Measurements from ENCODE around the gene CHD1L. TPM values are rescaled to one million over a fixed set of nuclear protein-coding genes. Genes with fewer than 3 reads are reported as not detected.

CHD1L gene
- total and polyA plus RNA-seq, 4 donors = 14.1 to 23.8 (median 21.1) TPM

DNA sequence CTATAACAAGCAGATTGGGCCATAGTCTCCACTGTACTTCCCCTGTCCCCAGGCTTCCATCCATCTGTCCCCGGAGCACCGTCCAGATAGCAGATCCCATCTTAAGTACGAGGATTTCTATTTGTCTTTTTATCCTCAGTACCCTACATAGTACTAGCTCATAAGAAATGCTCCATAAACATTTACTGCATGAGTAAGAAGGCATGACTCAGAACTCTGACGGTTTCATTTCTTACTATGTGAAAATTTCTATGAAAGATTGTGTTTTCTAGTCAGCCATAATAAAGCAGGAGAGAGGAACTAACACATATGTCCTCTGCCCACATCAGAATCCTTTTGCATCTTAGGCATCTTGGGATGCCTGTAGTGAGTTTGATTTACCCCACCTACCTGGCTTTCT, 49.5 kb downstream of the CHD1L start:
- 95% methylated on average over 4 of the region's 4 CpGs for WGBS
- Histone ChIP-seq H3K27me3 (ENCODE audit: control insufficient read depth in 4 of 4, insufficient read depth in 4 of 4, low read length in 3 of 4) (no peaks in the 10 kb centered on the region), H3K4me1 (ENCODE audit: control insufficient read depth in 4 of 4, insufficient read depth in 4 of 4, low read length in 3 of 4) (peaks cover 0 to 7% (median 2%) of the 10 kb centered on the region in 4 donors), H3K4me3 (ENCODE audit: low read depth in 1 of 3, low read length in 3 of 3) (no peak overlapping the region), H3K27ac (ENCODE audit: low read depth in 1 of 2, low read length in 2 of 2) (no peak overlapping the region), H3K9me3 (ENCODE audit: control insufficient read depth in 4 of 4, low read length in 3 of 4) (peaks cover 0 to 4% (median under 1%) of the 10 kb centered on the region in 4 donors), H3K9ac (ENCODE audit: low read depth in 1 of 2, low read length in 2 of 2) (no peak overlapping the region), H3K36me3 (ENCODE audit: control insufficient read depth in 4 of 4, insufficient read depth in 3 of 4, low read depth in 1 of 4, low read length in 3 of 4) (peaks cover 16 to 93% (median 61%) of the 10 kb centered on the region in 4 donors)
- no peak for TF ChIP-seq RXRA (IDR thresholded peaks at IDR 0.05)
- TF ChIP-seq, protein P1, sequence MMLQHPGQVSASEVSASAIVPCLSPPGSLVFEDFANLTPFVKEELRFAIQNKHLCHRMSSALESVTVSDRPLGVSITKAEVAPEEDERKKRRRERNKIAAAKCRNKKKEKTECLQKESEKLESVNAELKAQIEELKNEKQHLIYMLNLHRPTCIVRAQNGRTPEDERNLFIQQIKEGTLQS (IDR thresholded peaks at IDR 0.05) = no peak
- TF ChIP-seq NR2F2 (IDR thresholded peaks at IDR 0.05) = no peak
- TF ChIP-seq EGR1 (IDR thresholded peaks at IDR 0.05; ENCODE audit: low read depth in 2 of 2) = no peak
- TF ChIP-seq, protein P2, sequence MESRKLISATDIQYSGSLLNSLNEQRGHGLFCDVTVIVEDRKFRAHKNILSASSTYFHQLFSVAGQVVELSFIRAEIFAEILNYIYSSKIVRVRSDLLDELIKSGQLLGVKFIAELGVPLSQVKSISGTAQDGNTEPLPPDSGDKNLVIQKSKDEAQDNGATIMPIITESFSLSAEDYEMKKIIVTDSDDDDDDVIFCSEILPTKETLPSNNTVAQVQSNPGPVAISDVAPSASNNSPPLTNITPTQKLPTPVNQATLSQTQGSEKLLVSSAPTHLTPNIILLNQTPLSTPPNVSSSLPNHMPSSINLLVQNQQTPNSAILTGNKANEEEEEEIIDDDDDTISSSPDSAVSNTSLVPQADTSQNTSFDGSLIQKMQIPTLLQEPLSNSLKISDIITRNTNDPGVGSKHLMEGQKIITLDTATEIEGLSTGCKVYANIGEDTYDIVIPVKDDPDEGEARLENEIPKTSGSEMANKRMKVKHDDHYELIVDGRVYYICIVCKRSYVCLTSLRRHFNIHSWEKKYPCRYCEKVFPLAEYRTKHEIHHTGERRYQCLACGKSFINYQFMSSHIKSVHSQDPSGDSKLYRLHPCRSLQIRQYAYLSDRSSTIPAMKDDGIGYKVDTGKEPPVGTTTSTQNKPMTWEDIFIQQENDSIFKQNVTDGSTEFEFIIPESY (IDR thresholded peaks at IDR 0.05) = no peak
- no peak for TF ChIP-seq RAD21 (IDR thresholded peaks at IDR 0.05)
- TF ChIP-seq HNF4G (IDR thresholded peaks at IDR 0.05) = no peak
- TF ChIP-seq, protein P3, sequence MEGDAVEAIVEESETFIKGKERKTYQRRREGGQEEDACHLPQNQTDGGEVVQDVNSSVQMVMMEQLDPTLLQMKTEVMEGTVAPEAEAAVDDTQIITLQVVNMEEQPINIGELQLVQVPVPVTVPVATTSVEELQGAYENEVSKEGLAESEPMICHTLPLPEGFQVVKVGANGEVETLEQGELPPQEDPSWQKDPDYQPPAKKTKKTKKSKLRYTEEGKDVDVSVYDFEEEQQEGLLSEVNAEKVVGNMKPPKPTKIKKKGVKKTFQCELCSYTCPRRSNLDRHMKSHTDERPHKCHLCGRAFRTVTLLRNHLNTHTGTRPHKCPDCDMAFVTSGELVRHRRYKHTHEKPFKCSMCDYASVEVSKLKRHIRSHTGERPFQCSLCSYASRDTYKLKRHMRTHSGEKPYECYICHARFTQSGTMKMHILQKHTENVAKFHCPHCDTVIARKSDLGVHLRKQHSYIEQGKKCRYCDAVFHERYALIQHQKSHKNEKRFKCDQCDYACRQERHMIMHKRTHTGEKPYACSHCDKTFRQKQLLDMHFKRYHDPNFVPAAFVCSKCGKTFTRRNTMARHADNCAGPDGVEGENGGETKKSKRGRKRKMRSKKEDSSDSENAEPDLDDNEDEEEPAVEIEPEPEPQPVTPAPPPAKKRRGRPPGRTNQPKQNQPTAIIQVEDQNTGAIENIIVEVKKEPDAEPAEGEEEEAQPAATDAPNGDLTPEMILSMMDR (IDR thresholded peaks at IDR 0.05; ENCODE audit: low read depth, low read length, missing input control) = no peak
- TF ChIP-seq, protein P4, sequence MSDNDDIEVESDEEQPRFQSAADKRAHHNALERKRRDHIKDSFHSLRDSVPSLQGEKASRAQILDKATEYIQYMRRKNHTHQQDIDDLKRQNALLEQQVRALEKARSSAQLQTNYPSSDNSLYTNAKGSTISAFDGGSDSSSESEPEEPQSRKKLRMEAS (IDR thresholded peaks at IDR 0.05) = no peak
- TF ChIP-seq JUND (IDR thresholded peaks at IDR 0.05) = no peak
- no peak for TF ChIP-seq FOXA2 (IDR thresholded peaks at IDR 0.05)
- TF ChIP-seq FOXA1 (IDR thresholded peaks at IDR 0.05) = no peak
- TF ChIP-seq SP1 (IDR thresholded peaks at IDR 0.05) = no peak
- DNase-seq (ENCODE audit: low spot score) = no peak

DNA sequence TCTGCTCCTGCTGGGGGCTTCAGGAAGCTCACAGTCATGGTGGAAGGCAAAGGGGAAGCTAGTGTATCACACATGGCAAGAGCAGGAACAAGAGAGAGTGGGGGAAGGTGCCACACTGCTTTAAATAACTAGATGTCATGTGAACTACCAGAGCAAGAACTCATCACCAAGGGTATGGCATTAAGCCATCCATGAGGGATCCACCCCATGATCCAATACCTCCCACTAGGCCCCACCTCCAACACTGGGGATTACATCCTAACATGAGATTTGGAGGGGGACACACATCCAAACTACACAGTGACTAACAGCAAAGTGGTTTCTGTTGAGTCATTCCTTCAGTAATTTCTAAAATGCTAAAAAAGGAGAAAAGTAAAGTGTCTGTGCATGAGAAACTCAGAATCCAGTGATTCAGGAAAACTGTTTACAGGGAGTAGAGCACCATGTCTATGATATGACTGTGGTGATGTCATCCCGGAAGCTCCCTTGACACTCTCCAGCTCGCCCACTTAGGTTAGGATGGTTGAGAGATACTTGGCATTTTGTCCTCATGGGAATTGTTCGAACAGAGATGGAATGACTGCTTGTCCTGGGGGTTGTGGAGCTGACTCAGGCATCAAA, 50.3 kb downstream of the CHD1L start:
- H3K27me3 ChIP-seq (ENCODE audit: control insufficient read depth in 4 of 4, insufficient read depth in 4 of 4, low read length in 3 of 4) = no peaks in the 10 kb centered on the region
- WGBS = 83% methylated on average over 3 of the region's 3 CpGs
- H3K9me3 ChIP-seq (ENCODE audit: control insufficient read depth in 4 of 4, low read length in 3 of 4) = peaks cover 0 to 4% (median under 1%) of the 10 kb centered on the region in 4 donors
- no peak for DNase-seq (ENCODE audit: low spot score)
- TF ChIP-seq, protein P1 (IDR thresholded peaks at IDR 0.05) = no peak
- no peak for TF ChIP-seq RAD21 (IDR thresholded peaks at IDR 0.05)
- no peak overlapping the region for H3K9ac ChIP-seq (ENCODE audit: low read depth in 1 of 2, low read length in 2 of 2)
- no peak overlapping the region for H3K27ac ChIP-seq (ENCODE audit: low read depth in 1 of 2, low read length in 2 of 2)
- H3K4me3 ChIP-seq (ENCODE audit: low read depth in 1 of 3, low read length in 3 of 3) = no peak overlapping the region
- H3K4me1 ChIP-seq (ENCODE audit: control insufficient read depth in 4 of 4, insufficient read depth in 4 of 4, low read length in 3 of 4) = no peaks in the 10 kb centered on the region
- peaks cover 13 to 93% (median 62%) of the 10 kb centered on the region in 4 donors for H3K36me3 ChIP-seq (ENCODE audit: control insufficient read depth in 4 of 4, insufficient read depth in 3 of 4, low read depth in 1 of 4, low read length in 3 of 4)

DNA sequence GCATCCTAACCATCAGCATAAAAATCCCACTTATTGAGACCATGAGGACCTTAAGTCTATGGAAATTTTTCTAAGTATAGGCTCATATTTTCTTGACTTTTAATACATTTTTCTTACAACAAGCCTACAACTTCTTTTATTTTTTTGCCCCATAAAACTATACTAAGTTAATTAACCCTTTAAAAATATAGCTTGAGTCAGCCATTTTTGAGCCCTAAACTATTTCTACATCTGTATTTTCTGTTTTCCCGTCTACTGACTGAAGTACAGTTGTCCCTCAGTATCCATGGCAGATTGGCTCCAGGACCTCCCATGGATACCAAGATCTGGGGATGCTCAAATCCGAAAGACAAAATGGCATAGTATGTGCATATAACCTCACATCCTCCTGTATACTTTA, 55.0 kb downstream of the CHD1L start:
- Histone ChIP-seq H3K9ac (ENCODE audit: low read depth in 1 of 2, low read length in 2 of 2) (no peak overlapping the region), H3K36me3 (ENCODE audit: control insufficient read depth in 4 of 4, insufficient read depth in 3 of 4, low read depth in 1 of 4, low read length in 3 of 4) (peaks cover 13 to 57% (median 42%) of the 10 kb centered on the region in 4 donors), H3K27ac (ENCODE audit: low read depth in 1 of 2, low read length in 2 of 2) (no peak overlapping the region), H3K4me3 (ENCODE audit: low read depth in 1 of 3, low read length in 3 of 3) (no peak overlapping the region), H3K27me3 (ENCODE audit: control insufficient read depth in 4 of 4, insufficient read depth in 4 of 4, low read length in 3 of 4) (no peaks in the 10 kb centered on the region), H3K9me3 (ENCODE audit: control insufficient read depth in 4 of 4, low read length in 3 of 4) (peaks cover 6 to 11% (median 8%) of the 10 kb centered on the region in 4 donors), H3K4me1 (ENCODE audit: control insufficient read depth in 4 of 4, insufficient read depth in 4 of 4, low read length in 3 of 4) (no peaks in the 10 kb centered on the region)
- no peak for DNase-seq (ENCODE audit: low spot score)
- WGBS = 97% methylated on average over 2 of the region's 2 CpGs
- TF ChIP-seq EGR1 (IDR thresholded peaks at IDR 0.05; ENCODE audit: low read depth in 2 of 2) (no peak), HNF4A (conservative IDR thresholded peaks at IDR 0.05) (no peak), TAF1 (conservative IDR thresholded peaks at IDR 0.05) (no peak), NR2F2 (IDR thresholded peaks at IDR 0.05) (no peak), GABPA (IDR thresholded peaks at IDR 0.05 in 1 of 2, conservative IDR thresholded peaks at IDR 0.05 in 1 of 2) (no peak)
- TF ChIP-seq, protein P2 (IDR thresholded peaks at IDR 0.05) = no peak
- TF ChIP-seq, protein P1 (IDR thresholded peaks at IDR 0.05) = no peak

Measured in liver (tissue), 9 donors.